Sigmoid colon (tissue), 7 donors: ENCODE data around the gene INPP5D. TPM values are rescaled to one million over a fixed set of nuclear protein-coding genes. Genes with fewer than 3 reads are reported as not detected.

Source experiments
- DNase-seq: peaks from one replicate; pipeline ENCODE4 v3.0.0-alpha.2; 2019
- H3K27ac ChIP-seq, 4 donors: fragments of 200-600 bp; sonication (generic); one replicate each; pipeline ENCODE4 v1.5.1; 2016 to 2019; ENCODE audit warnings: mild to moderate bottlenecking in 1 of 4
- H3K27me3 ChIP-seq, 3 donors: fragments of 200-600 bp; sonication (generic); one replicate each; pipeline ENCODE4 v1.5.1; 2019; ENCODE audit warnings: mild to moderate bottlenecking in 1 of 3
- H3K36me3 ChIP-seq, 4 donors: fragments of 200-600 bp; sonication (generic); one replicate each; pipeline ENCODE4 v1.5.1; 2016 to 2019
- H3K4me1 ChIP-seq, 4 donors: fragments of 200-600 bp; sonication (generic); one replicate each; pipeline ENCODE4 v1.5.1; 2017 to 2019
- H3K4me3 ChIP-seq, 4 donors: fragments of 200-600 bp; sonication (generic); one replicate each; pipeline ENCODE4 v1.5.1; 2017 to 2019; ENCODE audit warnings: mild to moderate bottlenecking in 2 of 4, moderate library complexity in 1 of 4
- H3K9me3 ChIP-seq, 4 donors: fragments of 200-600 bp in 3 of 4; sonication (generic) in 3 of 4; one replicate each; pipeline versions ENCODE4 v1.5.1 to v1.6.1; 2013 to 2019
- EP300 ChIP-seq, 4 donors: sonication (generic); formaldehyde crosslinking; IDR thresholded peaks; one replicate each; pipeline ENCODE4 v1.6.1; 2017; ENCODE audit warnings: antibody characterized with exemption in 4 of 4
- POLR2A ChIP-seq, 2 donors: fragments of 450-650 bp; IDR thresholded peaks; one replicate each; pipeline ENCODE4 v1.6.1; 2016; ENCODE audit warnings: antibody characterized with exemption in 2 of 2, mild to moderate bottlenecking in 2 of 2, moderate library complexity in 2 of 2
- POLR2AphosphoS5 ChIP-seq, 4 donors: sonication (generic); formaldehyde crosslinking; IDR thresholded peaks; one replicate each; pipeline ENCODE4 v1.6.1; 2017; ENCODE audit warnings: antibody characterized with exemption in 4 of 4
- WGBS, 2 donors: extraction: QIAGEN DNeasy Blood & Tissue Kit; methylation state at CpG; one replicate each; pipeline ENCODE4 v1.1.7; 2013; 5-methylcytosine and 5-hydroxymethylcytosine counted together
- intact Hi-C: fragments of 100-400 bp; cut with DNase I; formaldehyde crosslinking; loops from one replicate; pipeline ENCODE4 v1.15.1; 2023
- polyA plus RNA-seq, 3 donors: library from polyadenylated mRNA; stranded (reverse); fragments of 200-250 nt; gene quantifications; one replicate each; pipeline ENCODE4 v1.2.3, GENCODE V29; 2013
- total RNA-seq, 4 donors: library from RNA; depleted of rRNA; stranded (reverse); fragments of >200 nt; gene quantifications; one replicate each; pipeline ENCODE4 v1.1.0, GENCODE V29; 2016
- TF ChIP-seq, protein P1 (sequence below), 4 experiments: fragments of 450-650 bp in 3 of 4; fragments of 200-600 bp in 1 of 4; IDR thresholded peaks; one replicate each; pipeline ENCODE4 v1.5.1; 2016 to 2019; ENCODE audit warnings: antibody characterized with exemption in 4 of 4, mild to moderate bottlenecking in 3 of 4, moderate library complexity in 2 of 4
- donor health status: healthy with polysubstance abuse.
- donor health status: Bipolar disorder and iron deficiency.
- donor health status: healthy.

Gene INPP5D
- total and polyA plus RNA-seq, 7 donors: 4.2 to 44.8 (median 8.7) TPM

DNA sequence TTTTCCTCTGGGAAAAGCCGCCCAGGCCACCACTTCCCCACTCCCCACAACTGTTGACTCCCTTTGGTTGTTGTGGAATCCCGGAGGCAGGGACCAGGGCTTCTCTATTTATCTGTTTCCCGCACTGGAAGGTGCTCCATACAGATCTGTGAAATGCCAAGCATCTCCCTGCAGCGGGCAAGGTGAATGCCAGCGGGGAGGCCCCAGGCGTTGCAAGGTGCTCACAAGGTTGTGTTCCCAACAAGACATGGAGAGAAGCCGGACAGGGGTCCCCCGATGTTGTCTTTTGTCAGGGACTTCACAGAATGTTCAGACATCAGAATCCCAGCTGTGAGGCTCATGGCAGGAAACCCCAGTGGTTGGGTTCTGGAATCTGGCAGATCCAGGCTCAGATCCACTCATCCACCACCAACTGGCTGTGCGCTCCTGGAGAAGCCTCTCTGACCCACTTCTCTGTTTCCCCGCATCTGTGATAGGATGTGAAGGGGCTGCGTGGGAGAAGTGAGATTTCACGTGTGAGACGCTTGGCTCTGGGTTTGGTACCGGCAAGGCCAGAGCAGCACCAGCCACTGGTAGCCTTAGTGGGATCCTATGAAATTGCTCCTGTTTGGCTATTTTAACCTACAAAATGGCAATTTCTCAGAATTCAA is 36.3 kb upstream of the INPP5D start:
- no peaks in the 10 kb centered on the region for H3K36me3 ChIP-seq
- TF ChIP-seq, protein P1, sequence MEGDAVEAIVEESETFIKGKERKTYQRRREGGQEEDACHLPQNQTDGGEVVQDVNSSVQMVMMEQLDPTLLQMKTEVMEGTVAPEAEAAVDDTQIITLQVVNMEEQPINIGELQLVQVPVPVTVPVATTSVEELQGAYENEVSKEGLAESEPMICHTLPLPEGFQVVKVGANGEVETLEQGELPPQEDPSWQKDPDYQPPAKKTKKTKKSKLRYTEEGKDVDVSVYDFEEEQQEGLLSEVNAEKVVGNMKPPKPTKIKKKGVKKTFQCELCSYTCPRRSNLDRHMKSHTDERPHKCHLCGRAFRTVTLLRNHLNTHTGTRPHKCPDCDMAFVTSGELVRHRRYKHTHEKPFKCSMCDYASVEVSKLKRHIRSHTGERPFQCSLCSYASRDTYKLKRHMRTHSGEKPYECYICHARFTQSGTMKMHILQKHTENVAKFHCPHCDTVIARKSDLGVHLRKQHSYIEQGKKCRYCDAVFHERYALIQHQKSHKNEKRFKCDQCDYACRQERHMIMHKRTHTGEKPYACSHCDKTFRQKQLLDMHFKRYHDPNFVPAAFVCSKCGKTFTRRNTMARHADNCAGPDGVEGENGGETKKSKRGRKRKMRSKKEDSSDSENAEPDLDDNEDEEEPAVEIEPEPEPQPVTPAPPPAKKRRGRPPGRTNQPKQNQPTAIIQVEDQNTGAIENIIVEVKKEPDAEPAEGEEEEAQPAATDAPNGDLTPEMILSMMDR (IDR thresholded peaks at IDR 0.05): no peak
- TF ChIP-seq EP300 (IDR thresholded peaks at IDR 0.05) (no peak), POLR2AphosphoS5 (IDR thresholded peaks at IDR 0.05) (no peak), POLR2A (IDR thresholded peaks at IDR 0.05) (no peak)
- no peaks in the 10 kb centered on the region for H3K9me3 ChIP-seq
- H3K27ac ChIP-seq: no peak overlapping the region
- no peak for DNase-seq
- H3K4me1 ChIP-seq: no peaks in the 10 kb centered on the region
- no peaks in the 10 kb centered on the region for H3K27me3 ChIP-seq
- H3K4me3 ChIP-seq: no peak overlapping the region
- intact Hi-C loops: no loop called here
- WGBS, 2 donors: 94 to 95% methylated on average over 14 of the region's 14 CpGs

DNA sequence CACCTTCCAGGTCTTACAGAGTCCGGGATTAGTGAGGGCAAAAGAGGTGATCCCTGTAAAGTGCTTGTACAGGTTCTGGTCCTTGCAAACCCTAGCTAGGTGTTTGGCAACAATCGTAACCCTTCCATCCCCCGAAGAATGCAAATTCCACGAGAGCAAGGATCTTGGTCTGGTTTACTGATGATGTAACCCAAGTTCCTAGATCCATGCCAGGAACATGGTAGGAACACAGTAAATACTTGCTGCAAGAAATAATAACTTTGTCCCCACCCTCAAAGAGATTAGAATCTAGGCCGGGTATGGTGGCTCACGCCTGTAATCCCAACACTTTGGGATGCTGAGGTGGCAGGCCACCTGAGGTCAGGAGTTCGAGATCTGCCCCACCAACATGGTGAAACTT is 34.4 kb upstream of the INPP5D start:
- TF ChIP-seq, protein P1 (IDR thresholded peaks at IDR 0.05): no peak
- TF ChIP-seq EP300 (IDR thresholded peaks at IDR 0.05) (no peak), POLR2A (IDR thresholded peaks at IDR 0.05) (no peak), POLR2AphosphoS5 (IDR thresholded peaks at IDR 0.05) (no peak)
- Histone ChIP-seq H3K4me1 (no peaks in the 10 kb centered on the region), H3K36me3 (no peaks in the 10 kb centered on the region), H3K27ac (no peak overlapping the region), H3K9me3 (no peaks in the 10 kb centered on the region), H3K4me3 (no peak overlapping the region), H3K27me3 (no peaks in the 10 kb centered on the region)
- intact Hi-C loops: no loop called here
- 88 to 90% methylated on average over 7 of the region's 7 CpGs for WGBS, 2 donors
- no peak for DNase-seq

DNA sequence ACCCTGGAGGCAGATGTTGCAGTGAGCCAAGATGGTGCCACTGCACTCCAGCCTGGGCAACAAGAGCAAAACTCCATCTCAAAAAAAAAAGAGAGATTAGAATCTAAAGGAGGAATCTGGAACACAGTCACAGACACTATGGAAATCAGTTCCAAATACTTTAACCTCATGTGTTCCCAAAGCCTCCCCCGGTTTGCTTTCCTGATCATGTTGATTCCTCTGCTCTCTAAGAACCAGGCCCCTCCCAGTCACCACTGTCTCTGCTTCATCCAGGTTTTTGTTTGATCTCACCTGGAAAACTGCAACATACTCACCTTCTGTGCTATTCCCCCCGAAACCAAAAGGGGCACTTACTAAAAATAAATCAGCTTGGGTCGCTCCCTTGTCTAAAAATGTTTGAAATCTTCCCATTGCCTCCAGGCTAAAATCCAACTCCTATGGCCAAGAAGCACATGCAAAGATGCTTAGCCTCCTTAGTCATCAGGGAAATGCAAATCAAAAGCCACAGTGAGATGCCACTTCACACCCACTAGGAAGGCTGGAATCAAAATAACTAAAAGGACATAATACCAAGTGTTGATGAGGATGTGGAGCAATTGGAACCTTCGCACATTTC is 33.8 kb upstream of the INPP5D start:
- no peak for DNase-seq
- H3K4me3 ChIP-seq: no peak overlapping the region
- H3K4me1 ChIP-seq: no peaks in the 10 kb centered on the region
- intact Hi-C loops: no loop called here
- H3K36me3 ChIP-seq: no peaks in the 10 kb centered on the region
- TF ChIP-seq POLR2AphosphoS5 (IDR thresholded peaks at IDR 0.05): no peak
- no peak for TF ChIP-seq POLR2A (IDR thresholded peaks at IDR 0.05)
- TF ChIP-seq, protein P1 (IDR thresholded peaks at IDR 0.05): no peak
- no peak for TF ChIP-seq EP300 (IDR thresholded peaks at IDR 0.05)
- H3K9me3 ChIP-seq: no peaks in the 10 kb centered on the region
- no peak overlapping the region for H3K27ac ChIP-seq
- 86 to 93% methylated on average over 4 of the region's 4 CpGs for WGBS, 2 donors
- no peaks in the 10 kb centered on the region for H3K27me3 ChIP-seq

DNA sequence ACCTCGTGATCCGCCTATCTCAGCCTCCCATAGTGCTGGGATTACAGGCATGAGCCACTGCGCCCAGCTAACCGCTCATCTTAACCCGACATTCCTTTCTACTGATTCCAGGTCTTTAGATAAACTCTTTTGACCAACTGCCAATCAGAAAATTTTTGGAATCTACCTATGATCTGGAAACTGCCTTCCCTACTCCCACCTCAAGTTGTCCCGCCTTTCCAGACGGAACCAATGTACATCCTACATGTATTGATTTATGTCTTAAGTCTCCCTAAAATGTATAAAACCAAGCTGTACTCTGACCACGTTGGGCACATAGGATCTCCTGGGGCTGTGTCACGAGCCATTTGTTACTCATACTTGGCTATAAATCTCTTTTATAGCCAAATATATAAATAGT is 30.8 kb upstream of the INPP5D start:
- no peak for DNase-seq
- Histone ChIP-seq H3K36me3 (no peaks in the 10 kb centered on the region), H3K9me3 (no peaks in the 10 kb centered on the region), H3K4me3 (no peak overlapping the region), H3K27ac (no peak overlapping the region), H3K4me1 (no peaks in the 10 kb centered on the region), H3K27me3 (no peaks in the 10 kb centered on the region)
- TF ChIP-seq POLR2AphosphoS5 (IDR thresholded peaks at IDR 0.05) (no peak), POLR2A (IDR thresholded peaks at IDR 0.05) (no peak), EP300 (IDR thresholded peaks at IDR 0.05) (no peak)
- TF ChIP-seq, protein P1 (IDR thresholded peaks at IDR 0.05): no peak
- intact Hi-C loops: no loop called here
- 74 to 88% methylated on average over 9 of the region's 9 CpGs for WGBS, 2 donors
